ENCODE measurements around the gene CYP2A6. TPM values are rescaled to one million over a fixed set of nuclear protein-coding genes. Genes with fewer than 3 reads are reported as not detected.

CYP2A6 gene
- total RNA-seq, 1 donor from 2014 or later, result not detected

Other genes with a start within 250 kb of the CYP2A6 start
- 24.7 and 70.0 TPM in 2 replicates for gene LTBP4, start 249.1 kb downstream of the CYP2A6 start, total RNA-seq (ENCODE audit: low replicate concordance)
- gene NUMBL, start 159.8 kb downstream of the CYP2A6 start, total RNA-seq (ENCODE audit: low replicate concordance), result 6.4 and 19.8 TPM in 2 replicates
- gene COQ8B, start 133.6 kb downstream of the CYP2A6 start, total RNA-seq (ENCODE audit: low replicate concordance), result 27.7 and 89.7 TPM in 2 replicates
- 6.5 and 12.4 TPM in 2 replicates for gene ITPKC, start 133.3 kb downstream of the CYP2A6 start, total RNA-seq (ENCODE audit: low replicate concordance)
- 1.9 and 4.3 TPM in 2 replicates for gene ACTMAP, start 100.0 kb downstream of the CYP2A6 start, total RNA-seq (ENCODE audit: low replicate concordance)
- 112 and 179 TPM in 2 replicates for gene SNRPA, start 99.2 kb downstream of the CYP2A6 start, total RNA-seq (ENCODE audit: low replicate concordance)
- gene MIA, start 74.9 kb downstream of the CYP2A6 start, total RNA-seq (ENCODE audit: low replicate concordance), result not detected in 2 replicates
- 12.9 and 27.0 TPM in 2 replicates for gene RAB4B, start 72.2 kb downstream of the CYP2A6 start, total RNA-seq (ENCODE audit: low replicate concordance)
- gene EGLN2, start 51.3 kb downstream of the CYP2A6 start, total RNA-seq (ENCODE audit: low replicate concordance), result 27.0 and 97.3 TPM in 2 replicates
- gene CYP2A7, start 31.8 kb upstream of the CYP2A6 start, total RNA-seq (ENCODE audit: low replicate concordance), result not detected in 2 replicates
- gene CYP2B6, start 140.8 kb upstream of the CYP2A6 start, total RNA-seq (ENCODE audit: low replicate concordance), result not detected in 2 replicates
- gene CYP2A13, start 238.0 kb upstream of the CYP2A6 start, total RNA-seq (ENCODE audit: low replicate concordance), result not detected in 2 replicates